GM23338 (cell line): ENCODE data around the gene ESYT2. TPM values are rescaled to one million over a fixed set of nuclear protein-coding genes. Genes with fewer than 3 reads are reported as not detected.

Source experiments
- ATAC-seq: fragments of 200-7000 bp; cut with Tn5 transposase; 3 replicates; pipeline ENCODE4 v1.9.1; 2020
- DNase-seq: peaks from one replicate; pipeline ENCODE4 v3.0.0-alpha.2; 2015; ENCODE audit warnings: low spot score
- H2AFZ ChIP-seq: fragments of 200-600 bp; sonication (generic); 2 replicates; pipeline ENCODE4 v1.8.0; 2016; ENCODE audit warnings: antibody characterized with exemption, mild to moderate bottlenecking, moderate library complexity
- H3F3A ChIP-seq: fragments of 200-600 bp; sonication (generic); replicated peaks from 2 replicates; pipeline ENCODE4 v1.8.0; 2017; ENCODE audit warnings: antibody characterized with exemption, mixed run types, low read depth
- H3K27ac ChIP-seq: fragments of 200-600 bp; sonication (generic); 2 replicates; pipeline ENCODE4 v1.6.1; 2016; ENCODE audit warnings: low read depth
- H3K27me3 ChIP-seq: fragments of 200-600 bp; sonication (generic); 2 replicates; pipeline ENCODE4 v1.8.0; 2016; ENCODE audit warnings: mild to moderate bottlenecking, mixed run types, moderate library complexity; ENCODE audit not compliant: insufficient read depth
- H3K36me3 ChIP-seq: fragments of 200-600 bp; sonication (generic); 2 replicates; pipeline ENCODE4 v1.8.0; 2016; ENCODE audit warnings: mild to moderate bottlenecking; ENCODE audit not compliant: insufficient read depth
- H3K4me1 ChIP-seq: fragments of 200-600 bp; sonication (generic); 2 replicates; pipeline ENCODE4 v1.8.0; 2016; ENCODE audit warnings: mild to moderate bottlenecking, moderate library complexity; ENCODE audit not compliant: insufficient read depth
- H3K4me2 ChIP-seq: fragments of 200-600 bp; sonication (generic); 2 replicates; pipeline ENCODE4 v1.7.1; 2017; ENCODE audit warnings: mixed run types
- H3K4me3 ChIP-seq: fragments of 200-600 bp; sonication (generic); 2 replicates; pipeline ENCODE4 v1.6.1; 2016; ENCODE audit warnings: mixed run types
- H3K79me2 ChIP-seq: fragments of 200-600 bp; sonication (generic); replicated peaks from 2 replicates; pipeline ENCODE4 v1.8.0; 2017; ENCODE audit warnings: mild to moderate bottlenecking; ENCODE audit not compliant: insufficient read depth
- H3K9me2 ChIP-seq: fragments of 200-600 bp; sonication (generic); 2 replicates; pipeline ENCODE4 v1.8.0; 2017; ENCODE audit not compliant: insufficient read depth
- H4K20me1 ChIP-seq: fragments of 200-600 bp; sonication (generic); replicated peaks from 2 replicates; pipeline ENCODE4 v1.8.0; 2017; ENCODE audit warnings: mild to moderate bottlenecking; ENCODE audit not compliant: insufficient read depth
- H3K27ac Mint-ChIP-seq: 2 replicates; pipeline ENCODE4 v1.8.0; 2020; ENCODE audit warnings: inconsistent platforms, mild to moderate bottlenecking, moderate library complexity, mixed read lengths
- H3K27me3 Mint-ChIP-seq: 3 replicates; pipeline ENCODE4 v1.8.0; 2022; ENCODE audit warnings: low read depth, mild to moderate bottlenecking, moderate library complexity, mixed read lengths, inconsistent platforms; ENCODE audit not compliant: insufficient read depth, poor library complexity
- H3K36me3 Mint-ChIP-seq: 3 replicates; pipeline ENCODE4 v1.8.0; 2021; ENCODE audit warnings: low read depth, mild to moderate bottlenecking, inconsistent platforms, moderate library complexity, mixed read lengths
- H3K4me1 Mint-ChIP-seq: 3 replicates; pipeline ENCODE4 v1.8.0; 2020; ENCODE audit warnings: mild to moderate bottlenecking, inconsistent platforms, mixed read lengths
- H3K4me3 Mint-ChIP-seq: 3 replicates; pipeline ENCODE4 v1.8.0; 2021; ENCODE audit warnings: moderate library complexity, mild to moderate bottlenecking, inconsistent platforms, mixed read lengths
- H3K9me3 Mint-ChIP-seq: 3 replicates; pipeline ENCODE4 v1.8.0; 2020; ENCODE audit warnings: moderate library complexity, mild to moderate bottlenecking, inconsistent platforms, mixed read lengths
- CREB1 ChIP-seq: fragments of 250-450 bp; sonication (Bioruptor Pico); IDR thresholded peaks from 2 replicates; pipeline ENCODE4 v1.5.0; 2020; ENCODE audit warnings: low read depth, mild to moderate bottlenecking, moderate library complexity
- CTCF ChIP-seq, 2 experiments: fragments of 200-600 bp in 1 of 2; sonication (generic) in 1 of 2; conservative IDR thresholded peaks; 2 replicates each; pipeline versions ENCODE4 v1.5.1 to v1.6.1; 2016 to 2017; ENCODE audit warnings: antibody characterized with exemption in 2 of 2, low read depth in 2 of 2, mild to moderate bottlenecking in 2 of 2, moderate library complexity in 1 of 2
- JUNB ChIP-seq: IDR thresholded peaks from one replicate; pipeline ENCODE4 v1.6.1; 2016; ENCODE audit warnings: antibody characterized with exemption; ENCODE audit not compliant: unreplicated experiment
- NANOG ChIP-seq: IDR thresholded peaks from 2 replicates; pipeline ENCODE4 v1.6.1; 2016; ENCODE audit warnings: antibody characterized with exemption, borderline replicate concordance
- POLR2AphosphoS5 ChIP-seq: IDR thresholded peaks from 2 replicates; pipeline ENCODE4 v1.6.1; 2016; ENCODE audit warnings: antibody characterized with exemption, low read depth
- STAT1 ChIP-seq: IDR thresholded peaks from one replicate; pipeline ENCODE4 v1.6.1; 2016; ENCODE audit warnings: antibody characterized with exemption; ENCODE audit not compliant: unreplicated experiment
- ZNF114 ChIP-seq: fragments of 250-450 bp; sonication (Bioruptor Pico); IDR thresholded peaks from 2 replicates; pipeline ENCODE4 v1.5.0; 2020; ENCODE audit warnings: mild to moderate bottlenecking, moderate library complexity
- ZNF331 ChIP-seq: fragments of 250-450 bp; sonication (Bioruptor Pico); IDR thresholded peaks from 2 replicates; pipeline ENCODE4 v1.5.0; 2020; ENCODE audit warnings: low read depth, mild to moderate bottlenecking, moderate library complexity
- ZNF462 ChIP-seq: fragments of 250-450 bp; sonication (Bioruptor Pico); IDR thresholded peaks from 2 replicates; pipeline ENCODE4 v1.5.0; 2020; ENCODE audit warnings: mild to moderate bottlenecking, moderate library complexity
- polyA plus RNA-seq: library from polyadenylated mRNA; unstranded; fragments of >200 nt; fragmentation: Nextera tagmentation; extraction: Ambion mirVana; gene quantifications from 2 replicates; pipeline ENCODE4 v1.2.1, GENCODE V29; 2016
- total RNA-seq: library from RNA; depleted of rRNA; stranded (reverse); fragments of >200 nt; shearing (Covaris generic); gene quantifications from 2 replicates; pipeline ENCODE4 v1.2.3, GENCODE V29; 2014

ESYT2 gene
- total and polyA plus RNA-seq, 2 experiments from 2014 or later = 9.6 to 52.7 TPM

- Histone ChIP-seq H3K79me2 (peaks cover 91% of the 10 kb centered on the region), H2AFZ (no peak overlapping the region), H3F3A (no peaks in the 10 kb centered on the region), H3K27me3 (no peaks in the 10 kb centered on the region), H3K4me3 (no peak overlapping the region), H3K4me2 (no peak overlapping the region), H3K4me1 (peaks cover 22% of the 10 kb centered on the region), H4K20me1 (0 out of 2 replicates have a peak, but pooled peaks cover 15% of the 10 kb centered on the region), H3K36me3 (no peaks in the 10 kb centered on the region), H3K9me2 (no peaks in the 10 kb centered on the region), H3K27ac (peak overlapping the region; percentile 62; the same call in 1 of the 2 replicates)
- no peak overlapping the region for H3K4me3 Mint-ChIP-seq
- peaks cover 6% of the 10 kb centered on the region for H3K27me3 Mint-ChIP-seq
- H3K36me3 Mint-ChIP-seq = peaks cover 27% of the 10 kb centered on the region; the same call in 2 of the 3 replicates
- TF ChIP-seq POLR2AphosphoS5 (no peak), ZNF331 (CRISPR knock-in tag) (no peak), JUNB (no peak), ZNF114 (CRISPR knock-in tag) (no peak), ZNF462 (no peak), CREB1 (no peak), NANOG (no peak), CTCF (conservative IDR thresholded peaks at IDR 0.05; ENCODE audit: low read depth in 2 of 2) (no peak), STAT1 (no peak)
- peaks cover 7% of the 10 kb centered on the region; the same call in 2 of the 3 replicates for H3K9me3 Mint-ChIP-seq
- H3K27ac Mint-ChIP-seq = peak overlapping the region; percentile 39; the same call in 1 of the 2 replicates
- H3K4me1 Mint-ChIP-seq = peaks cover 42% of the 10 kb centered on the region
- ATAC-seq = no peak
- no peak for DNase-seq
These were observed 17.8 kb downstream of the ESYT2 start for GRCh38 chr7:158811461-158811860.
